DMS79 (cell line): ENCODE measurements around the gene LPCAT4.
"Not testable (repeated sequence)": the region's sequence is repeated elsewhere in the genome, so short reads cannot be mapped to it uniquely, and the experiment has no call there.

ENCODE experiments used
- DNase-seq: peaks from one replicate; lab custom pipeline; 2025; lab: John Stamatoyannopoulos, UW

Gene LPCAT4, protein sequence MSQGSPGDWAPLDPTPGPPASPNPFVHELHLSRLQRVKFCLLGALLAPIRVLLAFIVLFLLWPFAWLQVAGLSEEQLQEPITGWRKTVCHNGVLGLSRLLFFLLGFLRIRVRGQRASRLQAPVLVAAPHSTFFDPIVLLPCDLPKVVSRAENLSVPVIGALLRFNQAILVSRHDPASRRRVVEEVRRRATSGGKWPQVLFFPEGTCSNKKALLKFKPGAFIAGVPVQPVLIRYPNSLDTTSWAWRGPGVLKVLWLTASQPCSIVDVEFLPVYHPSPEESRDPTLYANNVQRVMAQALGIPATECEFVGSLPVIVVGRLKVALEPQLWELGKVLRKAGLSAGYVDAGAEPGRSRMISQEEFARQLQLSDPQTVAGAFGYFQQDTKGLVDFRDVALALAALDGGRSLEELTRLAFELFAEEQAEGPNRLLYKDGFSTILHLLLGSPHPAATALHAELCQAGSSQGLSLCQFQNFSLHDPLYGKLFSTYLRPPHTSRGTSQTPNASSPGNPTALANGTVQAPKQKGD

DNA sequence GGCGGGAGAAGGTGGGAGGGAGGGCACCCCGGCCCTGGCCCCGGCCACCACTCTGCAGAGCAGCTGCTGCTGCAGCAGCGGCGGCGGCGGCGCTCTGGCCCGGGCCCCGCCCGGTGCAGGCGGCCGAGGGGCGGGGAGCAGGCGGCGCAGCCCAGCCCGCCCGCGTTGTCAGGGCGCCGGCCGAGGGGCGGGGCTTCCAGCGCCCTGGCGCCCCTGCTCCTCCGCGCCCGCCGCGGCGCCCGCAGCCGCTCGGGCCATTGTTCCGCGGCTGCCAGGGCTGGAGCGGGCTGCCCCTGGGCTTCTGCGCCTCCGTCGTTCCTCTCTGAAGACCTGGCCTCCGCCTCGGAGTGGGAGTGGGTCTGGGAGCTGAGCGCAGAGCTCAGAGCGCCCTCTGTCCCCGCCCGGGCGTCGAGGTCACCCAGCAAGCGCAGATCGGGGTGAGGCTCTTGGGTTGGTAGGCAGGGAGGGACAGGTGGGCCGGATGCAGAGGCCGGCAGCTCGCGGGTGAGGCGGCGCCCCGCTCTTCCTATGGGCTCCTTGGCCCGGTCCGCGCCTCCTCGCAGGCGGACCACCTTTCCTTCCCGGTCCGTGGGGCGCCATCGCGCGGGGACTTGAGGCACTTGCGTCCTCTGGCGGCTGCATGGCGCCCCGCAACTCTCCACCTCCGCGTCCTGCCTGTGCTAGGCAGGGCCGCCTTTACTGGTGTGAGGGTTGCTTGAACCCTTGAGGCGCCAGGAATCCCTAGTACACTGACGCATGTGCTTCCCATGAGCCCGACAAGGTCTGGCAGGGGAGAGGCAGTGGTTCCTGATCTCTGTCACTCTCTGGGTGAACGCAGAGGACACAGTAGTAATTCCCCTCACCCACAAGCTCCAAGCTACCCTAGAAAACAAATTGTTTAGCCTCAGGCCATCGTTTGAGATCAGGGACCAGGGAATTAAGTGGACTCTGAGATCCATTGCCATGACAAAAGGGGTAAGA is at the start of gene LPCAT4:
Gene LPCAT4, minus strand, starts transcription at position 96 of the 981 bp plus-strand sequence. CDS start 96 bp downstream, outside the sequence.
- DNase-seq: peak; percentile 48

GRCh38 chr15:34409511-34409910 is 42.5 kb upstream of the LPCAT4 start:
- DNase-seq: not testable (repeated sequence)

GRCh38 chr15:34408973-34409372 is 42.0 kb upstream of the LPCAT4 start:
- DNase-seq: not testable (repeated sequence)

- not testable (repeated sequence) for DNase-seq
Measured at GRCh38 chr15:34403899-34404298, 36.9 kb upstream of the LPCAT4 start.

DNA sequence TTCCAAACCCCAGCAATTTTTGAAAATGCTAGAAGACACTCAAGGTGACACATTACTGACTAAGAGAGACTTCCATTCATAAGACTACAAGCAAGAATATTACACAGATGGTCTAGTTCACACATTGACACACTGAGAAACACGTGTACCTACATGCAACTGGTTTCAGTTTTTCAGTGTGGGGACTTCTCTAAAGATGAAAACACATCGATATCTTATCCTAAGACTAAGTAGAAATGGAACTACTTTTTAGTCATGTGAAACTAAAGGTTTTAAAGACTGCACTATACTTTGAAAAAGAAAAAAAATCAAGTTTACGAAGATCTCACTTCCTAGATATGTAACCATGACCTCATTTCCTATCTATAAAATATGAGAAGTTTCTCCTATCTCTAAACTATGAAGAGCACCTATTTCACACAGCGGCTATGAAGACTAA is 36.2 kb upstream of the LPCAT4 start:
- not testable (repeated sequence) for DNase-seq

- DNase-seq: not testable (repeated sequence)
Measured at GRCh38 chr15:34397637-34398259, 30.8 kb upstream of the LPCAT4 start.

- DNase-seq: not testable (repeated sequence)
Measured at GRCh38 chr15:34392981-34393380, 26.0 kb upstream of the LPCAT4 start.

GRCh38 chr15:34389594-34390086 is 22.6 kb upstream of the LPCAT4 start:
- DNase-seq: not testable (repeated sequence)

DNA sequence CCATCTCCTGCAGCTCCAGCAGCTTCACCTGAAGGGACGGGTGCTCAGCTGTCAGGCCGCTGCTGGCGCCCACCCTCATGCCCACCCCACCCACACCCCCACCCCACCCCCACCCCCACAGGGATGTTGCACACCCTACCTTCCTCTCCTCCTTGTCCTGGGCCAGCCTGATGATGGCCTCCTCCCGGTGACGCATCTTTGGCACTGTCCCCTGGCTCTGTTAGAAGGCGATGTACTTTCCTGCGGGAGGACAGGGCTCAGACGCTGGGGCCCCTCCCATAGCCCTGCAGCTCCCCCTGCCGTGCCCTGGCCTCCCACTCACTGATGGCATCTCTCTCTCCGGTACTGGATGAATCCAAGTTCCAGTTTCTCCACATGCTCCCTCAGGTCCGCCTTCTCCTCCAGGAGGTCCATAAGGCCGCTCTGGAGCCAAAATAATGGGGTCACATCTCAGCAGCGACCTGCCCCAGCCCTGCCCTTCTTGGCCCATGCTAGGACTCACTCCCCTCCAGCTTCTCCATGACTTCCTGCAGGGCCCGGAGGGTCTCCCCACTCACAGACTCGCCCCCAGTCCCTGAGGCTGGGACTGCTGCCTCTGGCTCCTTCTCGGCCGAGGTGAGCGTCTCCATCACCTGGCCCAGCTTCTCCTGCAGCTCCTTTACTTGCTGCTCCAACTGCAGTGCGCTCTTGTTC is 15.0 kb upstream of the LPCAT4 start:
- DNase-seq: not testable (repeated sequence)

DNA sequence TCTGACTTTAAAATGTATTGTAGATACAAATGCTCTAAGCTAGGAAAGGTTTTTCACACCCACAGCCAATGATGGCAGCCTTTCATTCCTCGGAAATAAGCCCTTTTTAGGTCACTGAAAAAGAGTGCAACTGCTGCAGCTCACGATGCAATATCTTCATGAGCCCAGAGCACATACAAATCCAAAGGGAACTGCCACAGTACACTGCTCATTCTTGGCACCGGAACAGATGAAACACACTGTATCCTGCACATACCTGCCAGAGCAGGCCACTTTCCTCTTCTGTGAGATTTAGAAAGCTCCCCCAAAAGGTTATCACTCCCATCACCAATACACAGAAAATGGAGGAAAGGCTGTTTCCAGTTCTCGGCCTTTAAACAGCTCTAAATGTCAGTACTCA is 13.5 kb upstream of the LPCAT4 start:
- DNase-seq: not testable (repeated sequence)

- no peak for DNase-seq
Measured at GRCh38 chr15:34376856-34377255, 9.9 kb upstream of the LPCAT4 start.

DNA sequence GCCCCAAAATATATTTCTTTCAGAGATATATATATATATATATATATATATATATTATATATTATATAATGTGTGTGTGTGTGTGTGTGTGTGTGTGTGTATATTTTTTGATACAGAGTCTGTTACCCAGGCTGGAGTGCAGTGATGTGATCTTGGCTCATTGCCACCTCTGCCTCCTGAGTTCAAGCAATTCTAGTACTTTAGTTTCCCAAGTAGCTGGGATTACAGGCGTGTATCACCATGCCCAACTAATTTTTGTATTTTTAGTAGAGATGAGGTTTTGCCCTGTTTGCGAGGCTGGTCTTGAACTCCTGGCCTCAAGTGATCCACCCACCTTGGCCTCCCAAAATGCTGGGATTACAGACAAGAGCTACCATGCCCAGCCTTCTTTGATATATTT is 8.5 kb upstream of the LPCAT4 start:
- not testable (repeated sequence) for DNase-seq

DNA sequence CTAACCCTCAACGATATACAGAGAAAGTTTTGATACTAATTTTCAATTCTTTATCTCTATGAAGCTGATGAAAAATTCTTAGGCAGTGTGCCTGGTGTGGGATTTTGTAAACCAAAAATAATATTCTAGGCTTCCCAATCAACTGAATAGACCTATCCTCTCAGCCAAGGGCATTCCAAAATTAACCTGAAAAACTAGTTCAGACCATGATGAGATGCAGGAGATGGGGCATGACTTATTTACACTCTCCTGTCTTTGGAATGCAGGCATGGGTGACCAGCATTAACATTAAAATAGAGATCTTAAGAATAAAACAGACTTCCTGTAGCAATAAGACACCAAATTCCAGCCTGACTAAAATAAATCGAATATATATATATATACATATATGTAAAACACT is 7.8 kb upstream of the LPCAT4 start:
- DNase-seq: no peak

GRCh38 chr15:34373951-34374350 is 7.0 kb upstream of the LPCAT4 start:
- no peak for DNase-seq

DNA sequence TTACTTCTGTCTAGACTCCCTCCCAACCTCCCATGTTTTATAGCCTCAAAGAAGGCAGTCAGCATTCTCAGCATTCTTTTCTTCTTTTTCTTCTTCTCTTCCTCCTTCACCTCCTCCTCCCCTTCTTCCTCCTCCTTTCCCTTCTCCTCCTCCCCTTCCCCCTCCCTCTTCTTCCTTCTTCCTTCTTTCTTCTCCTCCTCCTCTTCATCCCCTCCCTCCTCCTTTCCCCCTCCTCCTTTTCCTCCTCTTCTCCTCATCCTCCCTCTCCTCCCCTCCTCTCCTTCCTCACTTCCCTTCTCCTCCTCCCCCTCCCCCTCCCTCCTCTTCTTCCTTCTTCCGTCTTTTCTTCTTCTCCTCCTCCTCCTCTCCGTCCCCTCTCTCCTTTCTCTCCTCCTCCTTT is 3.6 kb upstream of the LPCAT4 start:
- no peak for DNase-seq

- no peak for DNase-seq
Measured at GRCh38 chr15:34370129-34370528, 3.1 kb upstream of the LPCAT4 start.

GRCh38 chr15:34366271-34367065 is 528 bp downstream of the LPCAT4 start:
- peak; percentile 16 for DNase-seq

- DNase-seq: no peak
Measured at GRCh38 chr15:34365836-34366235, 1.2 kb downstream of the LPCAT4 start.

DNA sequence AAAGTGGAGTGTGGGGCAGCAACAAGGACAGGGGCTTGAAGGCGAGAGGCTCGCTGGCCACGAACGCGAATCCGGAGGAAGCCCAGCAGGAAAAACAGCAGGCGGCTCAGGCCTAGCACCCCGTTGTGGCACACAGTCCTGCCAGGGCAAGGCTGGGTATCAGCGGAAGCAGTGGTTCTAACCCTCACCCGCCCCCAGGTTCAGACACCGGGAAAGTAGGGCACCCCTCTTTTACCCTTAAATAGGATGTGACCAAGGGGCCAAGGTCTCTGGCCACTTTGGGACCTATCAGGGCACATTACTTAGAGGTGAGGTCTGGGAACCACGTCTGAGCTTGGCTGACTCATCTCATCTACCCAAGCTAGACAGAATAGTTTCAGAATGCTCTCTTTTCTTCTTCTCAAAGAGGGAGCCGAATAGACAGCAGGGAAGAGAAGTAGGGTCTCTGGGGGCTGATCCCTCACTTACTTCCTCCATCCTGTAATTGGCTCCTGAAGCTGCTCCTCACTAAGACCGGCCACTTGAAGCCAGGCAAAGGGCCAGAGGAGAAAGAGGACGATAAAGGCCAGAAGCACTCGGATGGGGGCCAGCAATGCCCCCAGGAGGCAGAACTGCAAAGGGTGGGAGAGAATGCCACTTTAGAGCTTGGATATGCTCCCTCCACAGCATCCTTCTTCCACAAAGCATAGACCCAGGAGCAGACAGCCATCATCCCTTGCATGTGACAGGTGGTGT is 1.7 kb downstream of the LPCAT4 start:
- no peak for DNase-seq
